ENCODE measurements around the gene NR1H2. TPM values are rescaled to one million over a fixed set of nuclear protein-coding genes. Genes with fewer than 3 reads are reported as not detected.
A peak's percentile ranks its signal among the peaks of the same experiment; 100 is the strongest.
"Not testable (repeated sequence)": the region's sequence is repeated elsewhere in the genome, so short reads cannot be mapped to it uniquely, and the experiment has no call there.

The NR1H2 gene
- total RNA-seq, result 56.8 and 67.8 TPM in 2 replicates

DNA sequence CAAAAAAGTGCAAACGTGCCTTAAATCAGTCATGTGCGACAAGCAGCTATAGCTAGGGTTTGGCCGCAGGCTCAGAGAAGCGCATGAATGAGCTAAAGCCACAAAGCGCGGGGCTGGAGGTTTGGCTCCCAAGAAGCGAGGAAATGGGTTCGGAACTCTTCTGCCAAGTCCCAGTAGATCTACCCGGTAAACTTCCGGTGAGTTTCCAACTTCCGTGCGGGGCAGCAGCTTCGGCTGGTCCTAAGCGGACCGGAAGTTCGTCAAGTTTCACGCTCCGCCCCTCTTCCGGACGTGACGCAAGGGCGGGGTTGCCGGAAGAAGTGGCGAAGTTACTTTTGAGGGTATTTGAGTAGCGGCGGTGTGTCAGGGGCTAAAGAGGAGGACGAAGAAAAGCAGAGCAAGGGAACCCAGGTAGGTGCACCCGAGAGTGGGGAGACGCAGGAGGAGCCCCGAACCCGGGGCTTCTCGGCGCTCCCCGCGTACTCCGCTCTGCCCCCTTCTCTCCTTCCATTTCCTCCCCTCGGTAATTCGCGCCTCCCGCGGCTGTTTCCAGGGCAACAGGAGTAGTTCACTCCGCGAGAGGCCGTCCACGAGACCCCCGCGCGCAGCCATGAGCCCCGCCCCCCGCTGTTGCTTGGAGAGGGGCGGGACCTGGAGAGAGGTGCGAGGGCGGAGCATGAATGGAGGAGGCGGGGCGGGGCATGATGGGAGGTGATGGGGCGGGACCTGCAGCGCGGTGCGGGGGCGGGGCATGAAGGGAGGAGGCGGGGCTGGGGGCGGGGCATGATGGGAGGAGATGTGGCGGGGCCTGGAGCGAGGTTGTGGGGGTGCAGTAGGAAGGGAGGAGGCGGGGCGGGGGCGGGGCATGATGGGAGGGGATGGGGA lies at the start of gene NR1H2:
NR1H2 (plus strand) TSS at position 292 of the 885 bp plus-strand sequence. CDS start 1,149 bp downstream, outside the sequence.
- peak; percentile 92 for DNase-seq (ENCODE audit: low read depth, low spot score)

DNA sequence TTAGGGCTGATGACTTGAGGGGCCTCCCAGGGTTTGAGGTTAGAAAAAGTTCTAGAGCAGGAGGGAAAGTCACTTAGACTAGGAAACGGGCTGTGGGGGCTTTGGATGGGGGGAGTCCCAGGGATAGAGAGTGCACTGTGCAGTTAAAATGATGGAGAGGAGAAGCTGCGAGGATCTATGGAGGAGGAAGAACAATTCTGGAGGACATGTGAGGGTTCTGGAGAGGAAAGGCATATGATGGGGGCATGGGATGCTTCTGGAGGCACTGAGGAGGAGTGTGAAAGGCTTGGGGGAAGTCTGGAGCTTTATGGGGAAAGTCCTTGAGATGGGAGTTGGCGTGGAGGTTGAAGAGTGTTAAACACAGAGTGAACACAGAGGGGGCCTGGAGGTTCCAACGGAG lies 49.2 kb upstream of the NR1H2 start:
- no peak for DNase-seq (ENCODE audit: low read depth, low spot score)

DNA sequence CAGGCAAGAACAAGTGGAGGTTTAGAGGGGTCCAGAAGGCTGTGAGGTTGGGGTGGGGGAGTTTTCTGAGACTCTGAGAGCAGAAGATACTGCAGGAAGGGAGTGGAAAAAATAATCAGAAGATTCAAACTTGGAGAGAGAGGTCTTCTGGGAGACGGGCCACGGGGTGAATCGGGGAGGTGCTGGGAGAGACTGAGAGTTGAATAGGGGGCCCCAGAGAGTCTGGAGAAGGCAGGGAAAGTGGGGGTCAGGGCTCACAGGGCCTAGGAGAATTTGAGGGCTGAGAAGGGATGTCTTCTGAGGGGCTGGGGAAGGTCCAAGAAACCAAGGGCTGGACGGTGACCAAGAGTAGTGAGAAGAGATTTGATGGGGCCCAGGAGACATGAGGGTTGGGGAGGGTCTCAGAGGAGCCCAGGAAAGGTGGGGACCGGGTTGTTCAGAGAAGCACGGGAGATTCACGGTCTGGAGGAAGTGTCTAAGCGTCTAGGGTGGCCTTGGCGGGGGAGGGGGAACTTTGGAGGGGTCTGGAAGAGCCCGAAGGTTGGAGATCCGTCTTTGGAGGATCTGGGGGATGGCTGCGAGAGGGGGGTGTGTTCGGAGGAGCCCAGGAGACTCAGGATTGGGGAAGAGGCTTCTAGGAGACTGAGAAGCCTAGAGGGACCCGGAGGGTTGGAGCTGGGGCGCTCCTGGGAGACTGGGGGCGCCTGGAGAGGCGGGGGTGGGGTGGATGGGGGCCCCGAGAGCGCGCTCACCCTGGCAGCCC lies 48.6 kb upstream of the NR1H2 start:
- DNase-seq (ENCODE audit: low read depth, low spot score), result no peak

DNA sequence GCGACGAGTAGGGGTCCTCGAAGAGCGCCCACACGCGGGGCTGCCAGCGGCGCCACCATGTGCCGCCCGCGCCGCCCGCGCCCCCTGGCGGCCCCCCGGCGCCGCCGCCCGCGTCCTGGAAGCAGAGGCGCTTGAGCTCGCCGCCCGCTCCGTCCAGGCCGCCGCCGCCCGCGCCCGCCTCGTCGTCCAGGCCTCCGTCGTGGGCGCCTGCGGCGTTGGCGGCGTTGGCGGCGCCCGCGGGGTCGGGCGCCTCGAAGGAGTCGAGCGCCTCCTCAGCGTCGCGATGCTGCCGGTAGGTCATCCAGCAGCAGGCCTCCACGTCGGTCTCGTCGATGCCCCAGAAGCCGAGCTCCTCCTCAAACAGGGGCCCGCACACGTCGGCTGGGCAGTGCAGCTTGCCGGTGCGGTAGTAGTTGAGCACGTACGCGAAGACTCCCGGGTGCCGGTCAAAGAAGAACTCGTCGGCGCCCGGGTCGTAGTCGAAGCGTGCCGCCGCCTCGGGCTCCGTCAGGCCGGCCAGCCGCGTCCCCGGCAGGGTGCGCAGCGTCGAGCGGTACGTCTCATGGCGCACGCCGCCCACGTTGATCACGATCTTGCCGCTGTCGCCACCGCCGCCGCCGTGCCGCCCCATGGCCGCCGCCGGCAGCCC lies 47.9 kb upstream of the NR1H2 start:
- no peak for DNase-seq (ENCODE audit: low read depth, low spot score)

DNA sequence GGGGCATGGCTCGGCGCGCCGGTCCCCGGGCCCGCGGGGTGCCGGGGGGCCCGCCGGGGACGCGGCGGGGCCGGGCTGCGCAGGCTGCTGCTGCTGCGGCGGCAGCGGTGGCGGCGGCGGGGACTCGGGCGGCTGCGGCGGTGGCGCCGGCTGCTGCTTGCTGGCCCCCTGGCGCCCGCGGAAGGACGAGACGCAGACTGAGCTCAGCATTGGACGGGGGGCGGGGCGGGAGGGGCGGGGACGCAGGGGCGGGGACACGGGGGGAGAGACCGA lies 47.4 kb upstream of the NR1H2 start:
- DNase-seq (ENCODE audit: low read depth, low spot score), result no peak

DNA sequence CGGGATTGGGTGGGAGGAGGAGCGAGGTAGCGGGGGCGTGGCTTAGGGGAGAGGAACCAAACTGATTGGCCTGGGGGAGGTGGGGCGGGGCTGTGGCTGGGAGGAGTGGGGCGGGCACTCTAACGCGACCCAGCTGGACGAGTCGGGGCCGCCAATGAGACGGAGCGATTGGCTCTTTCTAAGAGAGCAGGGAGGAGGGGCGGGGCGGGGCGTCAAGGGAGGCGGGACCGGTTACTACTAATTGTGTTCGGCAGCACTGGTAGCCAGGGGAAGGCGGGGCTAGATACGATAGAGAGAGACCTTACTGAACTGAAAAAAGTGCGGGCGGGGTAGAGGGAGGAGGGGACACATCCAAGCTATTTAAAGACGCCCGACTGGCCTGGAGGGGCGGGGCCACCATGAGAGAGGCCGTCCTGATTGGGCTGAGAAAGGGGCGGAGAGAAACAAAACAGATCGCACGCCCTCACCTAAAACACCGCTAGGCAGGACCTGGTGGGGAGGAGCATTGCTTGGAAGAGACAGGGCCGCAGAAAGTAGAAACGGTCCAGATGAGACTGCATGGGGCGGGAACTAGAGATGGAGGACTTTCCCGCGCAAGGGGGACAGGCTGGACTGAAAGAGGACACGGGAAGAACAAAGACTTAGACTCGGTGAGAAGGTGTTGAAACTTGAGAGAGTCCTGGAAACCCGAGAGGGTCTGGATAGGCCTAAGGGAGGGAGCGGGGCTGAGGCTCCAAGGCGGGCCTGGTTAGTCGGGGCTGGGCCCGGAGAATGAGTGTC lies 46.9 kb upstream of the NR1H2 start, which contains the start of gene KCNC3:
KCNC3 (minus strand) TSS at position 232 of the 780 bp plus-strand sequence. CDS start 295 bp downstream, outside the sequence.
- DNase-seq (ENCODE audit: low read depth, low spot score), result peak; percentile 98

DNA sequence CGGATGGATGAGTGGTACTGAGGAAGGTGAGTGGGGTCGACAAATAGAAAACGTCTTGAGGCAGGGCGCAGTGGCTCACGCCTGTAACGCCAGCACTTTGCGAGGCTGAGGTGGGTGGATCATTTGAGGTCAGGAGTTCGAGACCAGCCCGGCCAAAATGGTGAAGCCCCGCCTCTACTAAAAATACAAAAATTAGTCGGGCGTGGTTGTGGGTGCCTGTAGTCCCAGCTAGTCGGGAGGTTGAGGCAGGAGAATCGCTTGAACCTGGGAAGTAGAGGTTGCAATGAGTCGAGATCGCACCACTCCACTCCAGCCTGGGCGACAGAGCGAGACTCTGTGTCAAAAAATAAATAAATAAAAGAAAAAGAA lies 46.3 kb upstream of the NR1H2 start:
- not testable (repeated sequence) for DNase-seq (ENCODE audit: low read depth, low spot score)

DNA sequence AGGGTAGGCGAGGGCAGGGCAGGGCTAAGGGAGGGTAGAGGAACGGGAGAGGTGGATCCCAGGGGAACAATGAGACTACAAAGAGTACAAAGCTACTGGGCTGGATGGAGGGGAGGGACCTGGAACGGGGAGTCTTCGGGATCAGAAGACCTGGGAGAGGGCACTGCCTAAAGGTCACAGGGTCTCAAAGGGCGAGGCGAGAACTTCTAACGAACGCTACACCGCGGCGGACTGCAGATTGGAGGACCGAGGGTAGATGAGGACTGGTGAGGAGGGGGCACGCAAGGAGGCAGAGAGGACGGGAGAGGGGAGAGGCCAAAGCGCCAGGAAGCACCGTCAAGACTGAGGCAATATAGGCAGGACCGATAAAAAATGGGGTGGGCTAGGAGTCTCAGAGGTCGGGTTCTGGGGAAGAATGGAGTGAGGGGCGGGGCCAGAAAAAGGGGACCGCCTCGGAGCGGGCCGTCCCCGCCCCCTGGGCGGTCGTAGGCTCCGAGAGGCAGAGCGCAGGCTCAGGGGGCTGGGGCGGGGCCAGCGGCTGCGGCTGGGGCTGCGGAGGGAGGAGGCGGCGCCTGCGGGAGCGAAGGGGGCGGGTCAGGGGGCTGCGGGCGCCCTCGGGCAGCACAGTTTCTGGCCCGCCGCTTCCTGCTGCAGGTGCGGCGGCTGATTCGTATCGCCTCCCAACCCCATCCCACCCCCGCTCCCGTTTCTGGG lies 45.7 kb upstream of the NR1H2 start:
- peak; percentile 27 for DNase-seq (ENCODE audit: low read depth, low spot score)

DNA sequence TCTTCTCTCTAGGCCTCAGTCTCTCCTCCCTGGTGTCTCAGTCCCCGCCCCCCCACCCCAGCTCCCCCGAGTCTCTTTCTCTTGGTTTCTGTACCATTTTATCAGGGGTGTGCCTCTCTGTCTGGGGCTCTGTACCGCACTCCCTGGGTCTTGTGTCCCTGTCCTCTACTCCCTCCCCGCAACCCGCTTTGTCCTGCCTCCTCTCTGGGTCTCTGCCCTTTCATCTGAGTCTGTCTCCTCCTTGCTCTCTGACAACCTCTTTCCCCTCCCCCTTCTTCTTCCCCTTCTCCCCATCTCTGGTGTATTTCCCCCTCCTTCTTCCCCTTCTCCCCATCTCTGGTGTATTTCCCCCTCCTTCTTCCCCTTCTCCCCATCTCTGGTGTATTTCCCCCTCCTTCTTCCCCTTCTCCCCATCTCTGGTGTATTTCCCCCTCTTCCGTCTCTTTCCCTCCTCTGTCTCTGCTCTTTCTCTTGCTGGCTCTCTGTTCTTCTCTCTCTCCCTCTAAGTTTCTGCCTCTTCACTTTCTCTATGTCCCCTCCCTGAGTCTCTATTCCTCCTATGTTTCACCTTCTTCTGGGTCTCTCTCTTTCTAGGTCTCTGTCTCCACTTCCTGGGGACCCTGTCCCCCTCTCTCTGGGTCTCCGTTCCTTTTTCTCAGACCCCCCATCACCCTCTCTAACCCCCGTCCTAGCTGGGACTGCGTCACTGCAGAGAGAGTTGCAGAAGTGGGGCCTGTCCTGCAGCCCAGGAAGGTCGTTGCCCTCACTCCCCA lies 44.9 kb upstream of the NR1H2 start:
- DNase-seq (ENCODE audit: low read depth, low spot score), result no peak

DNA sequence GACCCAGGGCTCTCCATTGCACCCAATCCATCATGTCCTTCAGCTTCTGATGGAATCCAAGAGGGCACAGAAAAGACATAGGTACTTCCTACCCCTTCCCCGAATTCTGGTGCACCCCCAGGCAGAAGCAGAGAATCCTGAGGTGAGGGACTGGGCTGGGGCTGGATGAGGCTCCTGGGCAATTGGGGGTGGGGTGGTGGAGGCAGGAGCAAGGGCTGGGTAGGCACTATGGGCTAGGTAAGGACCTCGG lies 44.3 kb upstream of the NR1H2 start:
- DNase-seq (ENCODE audit: low read depth, low spot score), result no peak

DNA sequence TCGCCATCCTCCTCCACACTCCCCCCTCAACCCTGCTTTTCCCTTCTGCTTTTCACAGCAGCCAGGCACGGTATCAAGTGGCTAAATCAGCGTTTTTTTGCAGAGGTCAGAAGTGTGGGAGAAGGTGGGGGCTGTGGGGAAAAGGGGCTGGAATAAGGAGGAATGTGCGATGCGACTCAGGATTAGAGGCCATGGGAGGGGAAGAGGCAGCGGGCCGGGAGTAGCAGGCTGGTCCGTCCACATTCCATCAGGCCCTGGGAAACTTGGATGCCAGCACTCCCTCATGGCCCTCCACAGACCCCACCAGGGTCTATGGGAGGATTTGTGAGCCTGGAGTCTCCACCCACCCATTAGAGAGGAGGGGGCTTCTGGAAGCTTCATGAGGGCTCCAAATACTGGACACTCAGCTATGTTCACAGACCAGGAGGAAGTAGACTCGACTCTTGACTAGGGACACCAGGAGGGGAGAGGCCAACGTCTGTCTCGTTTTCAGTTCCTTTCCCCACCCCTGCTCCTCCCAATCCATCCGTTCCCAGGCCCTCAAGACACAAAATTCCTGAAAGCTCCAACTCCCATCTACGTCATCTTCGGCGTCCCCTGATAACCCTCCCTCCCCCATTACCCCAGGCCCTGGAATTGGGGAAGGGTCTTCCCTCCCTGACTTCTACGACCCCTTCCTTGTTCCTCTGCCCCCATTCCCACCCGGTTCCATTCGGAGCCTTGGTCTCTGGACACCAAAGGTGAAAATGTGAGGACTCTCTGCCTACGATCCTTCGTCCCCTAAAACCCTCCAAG lies 43.8 kb upstream of the NR1H2 start:
- DNase-seq (ENCODE audit: low read depth, low spot score), result no peak

DNA sequence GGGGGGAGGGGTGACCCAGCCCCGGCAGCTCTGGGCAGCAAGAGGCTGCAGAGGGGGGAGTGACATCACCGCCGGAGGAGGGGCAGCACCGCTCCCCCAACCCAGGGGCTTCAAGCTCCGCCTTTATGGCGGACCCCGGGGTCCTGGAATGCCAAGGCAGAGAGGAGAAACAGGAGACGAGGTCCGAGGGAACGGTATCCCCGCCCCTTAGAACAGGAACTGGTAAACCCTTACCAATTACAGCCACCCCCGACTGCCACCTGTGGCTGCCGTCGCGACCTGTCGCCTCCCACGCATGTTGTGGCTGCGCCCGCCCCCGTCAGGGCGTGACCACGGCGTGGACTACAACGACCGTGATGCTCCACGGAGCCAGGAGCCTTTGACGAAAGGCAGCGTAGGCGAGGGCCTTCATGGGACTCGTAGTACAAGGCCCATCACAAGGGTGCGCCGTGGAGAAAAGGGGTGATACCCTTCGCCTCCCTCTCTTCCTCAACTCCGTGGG lies 43.0 kb upstream of the NR1H2 start:
- peak; percentile 62 for DNase-seq (ENCODE audit: low read depth, low spot score)

DNA sequence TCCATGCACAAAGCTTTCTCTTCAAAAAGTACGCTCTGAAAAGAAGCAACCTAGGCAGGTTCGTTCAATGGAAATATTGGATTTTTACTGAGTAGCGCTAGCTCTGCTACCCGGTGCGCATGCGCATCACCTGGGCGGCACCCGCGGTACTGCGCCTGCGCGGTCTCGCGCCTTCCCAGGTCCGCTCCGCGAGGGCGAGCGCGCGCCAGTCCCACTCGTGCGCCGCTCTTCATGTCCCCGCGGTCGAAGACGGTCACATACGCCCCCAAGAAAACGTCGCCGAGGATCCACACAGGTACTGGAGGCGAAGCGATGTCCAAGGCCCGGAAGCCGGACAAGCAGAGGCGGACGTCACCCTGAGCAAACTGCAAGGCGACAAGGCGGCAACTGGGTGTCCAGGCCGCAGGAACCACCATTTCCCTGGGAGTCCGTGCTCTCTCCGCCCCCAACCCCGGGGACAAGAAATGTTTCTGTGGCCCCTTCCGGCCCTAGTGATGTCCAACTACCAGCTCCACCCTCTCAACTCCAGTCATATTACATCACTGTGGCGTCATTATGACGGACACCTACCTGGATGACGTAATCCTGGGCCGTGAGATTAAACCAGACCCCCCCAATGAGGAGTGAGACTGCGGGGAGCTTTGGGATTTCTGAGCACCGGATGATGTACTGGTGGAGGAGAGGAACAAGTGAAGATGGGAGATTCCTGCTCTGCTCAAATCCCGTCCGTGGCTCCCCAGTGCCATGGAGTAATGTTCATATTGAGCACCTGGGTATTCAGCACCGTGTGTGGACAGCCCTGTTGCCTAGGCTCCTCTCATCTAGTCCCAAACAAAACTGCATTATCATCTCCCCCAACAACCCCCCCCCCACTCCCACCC lies 42.3 kb upstream of the NR1H2 start:
- no peak for DNase-seq (ENCODE audit: low read depth, low spot score)

DNA sequence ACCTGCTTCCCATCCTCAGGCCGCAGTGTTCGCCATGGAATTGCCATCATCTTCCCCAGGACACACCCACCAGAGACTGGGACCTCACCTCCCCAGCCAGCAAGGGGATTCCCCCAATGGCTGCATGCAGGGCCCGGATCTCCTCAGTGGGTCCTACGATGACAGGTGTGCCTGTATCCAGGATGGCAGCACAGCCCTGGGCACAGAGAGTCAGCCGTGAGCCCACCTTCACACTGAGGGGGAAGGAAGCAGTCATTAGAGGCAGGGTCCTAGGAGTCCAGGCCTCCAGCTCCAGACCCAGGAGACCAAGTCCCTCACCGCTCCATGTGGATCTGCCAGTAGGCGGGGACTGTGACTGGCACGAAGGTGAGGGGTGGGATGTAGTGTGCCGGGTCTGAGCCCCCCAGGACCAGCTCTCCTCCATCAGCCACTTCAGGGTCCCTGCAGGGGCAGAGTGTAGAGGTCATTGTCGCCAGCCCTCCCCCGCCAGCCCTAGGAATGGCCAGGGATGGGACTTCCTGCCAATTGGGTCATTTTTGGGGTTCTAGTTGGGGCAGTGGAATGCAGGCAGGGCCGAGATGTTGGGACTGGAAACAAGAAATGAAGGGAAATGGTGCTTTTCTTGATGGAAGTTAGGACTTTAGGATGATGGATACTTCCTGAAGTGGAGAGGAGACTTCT lies 41.4 kb upstream of the NR1H2 start:
- no peak for DNase-seq (ENCODE audit: low read depth, low spot score)

DNA sequence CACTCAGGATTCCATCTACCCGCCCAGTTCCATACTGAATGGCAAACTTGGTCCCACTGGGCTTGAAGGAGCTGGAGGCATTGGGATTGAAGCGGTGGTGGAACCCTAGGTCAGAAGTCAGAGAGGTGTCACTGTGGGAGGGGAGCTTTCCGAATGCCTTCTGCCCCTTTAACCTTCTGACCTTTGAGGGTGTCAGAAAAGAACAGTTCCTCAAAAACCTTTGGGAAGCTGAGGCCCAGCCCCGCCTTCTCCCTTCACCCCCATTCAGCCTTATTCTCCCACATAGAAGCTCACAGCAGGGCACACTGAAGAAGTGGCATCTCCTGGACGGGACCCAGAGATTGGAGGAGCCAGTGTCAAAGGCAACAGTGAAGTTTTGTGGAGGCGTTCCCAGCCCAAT lies 39.2 kb upstream of the NR1H2 start:
- not testable (repeated sequence) for DNase-seq (ENCODE audit: low read depth, low spot score)

DNA sequence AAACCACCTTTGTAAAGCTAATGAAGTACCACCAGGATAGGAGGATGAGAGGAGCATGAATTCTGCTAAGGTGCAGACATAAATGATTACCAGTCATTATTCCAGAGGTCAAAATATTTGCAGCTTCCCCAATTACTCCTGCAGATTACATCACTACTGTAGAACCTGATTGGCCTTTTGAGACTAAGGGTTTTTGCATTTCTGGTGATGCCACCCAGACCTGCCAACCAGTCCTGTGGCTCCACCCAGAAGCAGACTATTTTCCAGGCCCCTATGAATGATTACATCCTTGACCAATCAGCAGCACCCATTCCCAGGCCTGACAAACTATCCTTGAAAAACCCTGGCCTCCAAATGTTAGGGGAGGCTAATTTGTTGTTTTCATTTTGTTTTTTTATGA lies 35.9 kb upstream of the NR1H2 start:
- DNase-seq (ENCODE audit: low read depth, low spot score), result no peak

DNA sequence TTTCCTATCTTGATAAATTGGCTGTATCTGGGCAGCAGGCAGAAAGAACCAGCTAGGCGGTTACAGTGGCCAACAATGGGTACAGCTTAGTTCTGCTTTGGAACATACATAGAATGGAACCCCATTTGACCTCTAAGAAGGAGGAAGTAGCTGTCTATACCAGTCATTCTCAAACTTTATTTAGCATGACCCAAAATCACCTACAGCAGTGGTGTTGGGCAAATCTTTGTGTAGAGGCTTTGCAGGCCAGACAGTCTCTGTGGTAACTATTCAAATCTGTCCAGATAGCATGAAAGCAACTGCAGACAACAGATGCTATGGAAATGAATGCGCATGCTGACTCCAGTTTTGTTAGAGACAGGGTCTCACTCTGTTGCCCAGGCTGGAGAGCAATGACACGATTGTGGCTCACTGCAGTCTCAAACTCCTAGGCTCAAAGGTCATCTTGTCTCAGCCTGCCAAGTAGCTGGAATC lies 35.1 kb upstream of the NR1H2 start:
- no peak for DNase-seq (ENCODE audit: low read depth, low spot score)
